GM12875 (cell line): ENCODE data around the gene DECR2.
A peak's percentile ranks its signal among the peaks of the same experiment; 100 is the strongest.

Experiments used
- H3K4me3 ChIP-seq: one replicate; pipeline ENCODE4 v1.5.1; 2011; ENCODE audit warnings: low read depth, low read length, control low read depth
- CTCF ChIP-seq: IDR thresholded peaks from 2 replicates; pipeline ENCODE4 v1.5.1; 2011; ENCODE audit warnings: low read depth, mild to moderate bottlenecking, control low read depth, inconsistent platforms, low read length, moderate library complexity, borderline replicate concordance; ENCODE audit not compliant: insufficient read depth

The DECR2 gene

GRCh38 chr16:426115-426905 is 24.6 kb downstream of the DECR2 start:
- no peak for TF ChIP-seq CTCF
- H3K4me3 ChIP-seq: peak overlapping the region; percentile 82

- peak overlapping the region; percentile 82 for H3K4me3 ChIP-seq
- TF ChIP-seq CTCF: no peak
Measured at GRCh38 chr16:426906-427249, 25.2 kb downstream of the DECR2 start.

GRCh38 chr16:427250-427649 is 25.6 kb downstream of the DECR2 start:
- no peak for TF ChIP-seq CTCF
- peak overlapping the region; percentile 82 for H3K4me3 ChIP-seq

- H3K4me3 ChIP-seq: no peak overlapping the region
Measured at GRCh38 chr16:430904-431303, 29.2 kb downstream of the DECR2 start.

GRCh38 chr16:440627-441026 is 38.9 kb downstream of the DECR2 start:
- H3K4me3 ChIP-seq: no peak overlapping the region
- no peak for TF ChIP-seq CTCF

More at GRCh38 chr16:430904-431303, 29.2 kb downstream of the DECR2 start:
- no peak for TF ChIP-seq CTCF

- H3K4me3 ChIP-seq: no peak overlapping the region
- TF ChIP-seq CTCF: no peak
Measured at GRCh38 chr16:441447-441846, 39.8 kb downstream of the DECR2 start.

GRCh38 chr16:442976-443375 is 41.3 kb downstream of the DECR2 start:
- no peak overlapping the region for H3K4me3 ChIP-seq
- TF ChIP-seq CTCF: no peak
